HuH-7 (cell line): Measurements from ENCODE around the gene BACE2.
"Not testable (repeated sequence)": the region's sequence is repeated elsewhere in the genome, so short reads cannot be mapped to it uniquely, and the experiment has no call there.

Experiments used
- DNase-seq: peaks from one replicate; pipeline ENCODE4 v3.0.0; 2011; ENCODE audit warnings: low spot score

Gene BACE2

GRCh38 chr21:41240040-41240439 lies 72.1 kb downstream of the BACE2 start:
- DNase-seq, result no peak

GRCh38 chr21:41241341-41241740 lies 73.4 kb downstream of the BACE2 start:
- no peak for DNase-seq

- DNase-seq, result no peak
These were observed 74.4 kb downstream of the BACE2 start for GRCh38 chr21:41242238-41242829.

GRCh38 chr21:41243107-41243506 lies 75.1 kb downstream of the BACE2 start:
- no peak for DNase-seq

GRCh38 chr21:41244266-41244880 lies 76.4 kb downstream of the BACE2 start:
- DNase-seq, result not testable (repeated sequence)

- DNase-seq, result no peak
These were observed 77.7 kb downstream of the BACE2 start for GRCh38 chr21:41245509-41246135.

- no peak for DNase-seq
These were observed 78.8 kb downstream of the BACE2 start for GRCh38 chr21:41246808-41247207.

GRCh38 chr21:41247561-41248545 lies 79.9 kb downstream of the BACE2 start:
- no peak for DNase-seq

GRCh38 chr21:41249476-41249875 lies 81.5 kb downstream of the BACE2 start:
- DNase-seq, result no peak

- DNase-seq, result no peak
These were observed 82.6 kb downstream of the BACE2 start for GRCh38 chr21:41250519-41250918.

GRCh38 chr21:41251961-41252642 lies 84.1 kb downstream of the BACE2 start:
- DNase-seq, result no peak

- DNase-seq, result no peak
These were observed 86.2 kb downstream of the BACE2 start for GRCh38 chr21:41254090-41254700.

- no peak for DNase-seq
These were observed 87.2 kb downstream of the BACE2 start for GRCh38 chr21:41255190-41255589.

GRCh38 chr21:41256231-41256630 lies 88.3 kb downstream of the BACE2 start:
- not testable (repeated sequence) for DNase-seq

- DNase-seq, result no peak
These were observed 89.1 kb downstream of the BACE2 start for GRCh38 chr21:41256771-41257702.

- DNase-seq, result no peak
These were observed 90.7 kb downstream of the BACE2 start for GRCh38 chr21:41258617-41259016.

GRCh38 chr21:41260428-41260827 lies 92.5 kb downstream of the BACE2 start:
- DNase-seq, result no peak

- DNase-seq, result no peak
These were observed 99.4 kb downstream of the BACE2 start for GRCh38 chr21:41267346-41267745.

- DNase-seq, result no peak
These were observed 101.6 kb downstream of the BACE2 start for GRCh38 chr21:41269535-41269934.

- DNase-seq, result no peak
These were observed 109.2 kb downstream of the BACE2 start for GRCh38 chr21:41277196-41277595.
